HepG2 (cell line): ENCODE results near the gene LRFN2.

Experiments
- EP300 ChIP-seq, 3 experiments: sonication (generic) in 1 of 3; formaldehyde crosslinking in 1 of 3; IDR thresholded peaks; 2 replicates each; pipeline versions ENCODE4 v1.5.1 to v1.6.1; 2011 to 2020; ENCODE audit warnings: low read depth in 2 of 3, low read length in 2 of 3, borderline replicate concordance in 1 of 3, improper control_type of control experiment in 1 of 3, mild to moderate bottlenecking in 1 of 3, missing genetic modification reagents in 1 of 3, moderate library complexity in 1 of 3
- HDAC6 ChIP-seq: fragments of 200-600 bp; sonication (generic); IDR thresholded peaks from 2 replicates; pipeline ENCODE4 v1.7.0; 2017; ENCODE audit warnings: mild to moderate bottlenecking, antibody characterized with exemption, low read length, low read depth
- TF ChIP-seq, protein P1 (sequence below): sonication (generic); formaldehyde crosslinking; IDR thresholded peaks from 2 replicates; pipeline ENCODE4 v1.4.0; 2020; ENCODE audit warnings: missing genetic modification reagents

DNA sequence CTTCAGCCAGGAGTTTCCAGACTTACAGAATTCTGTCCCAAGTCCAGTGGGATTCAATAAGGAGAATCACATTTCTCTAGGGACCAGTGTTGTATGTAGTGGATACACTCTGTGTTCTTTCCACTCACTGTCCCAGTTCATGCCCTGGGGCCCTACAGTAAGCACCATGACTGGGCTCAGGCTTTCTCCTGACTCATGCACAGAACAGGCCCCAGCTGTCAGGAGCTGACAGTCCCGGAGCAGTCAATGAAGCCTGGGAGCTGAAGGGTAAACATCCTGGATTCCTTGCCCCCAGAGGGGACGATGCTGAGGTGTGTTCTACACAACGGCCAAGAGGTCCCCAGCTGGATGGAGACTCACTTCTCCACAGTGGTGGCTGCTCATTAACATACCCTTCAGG lies 40.2 kb upstream of the LRFN2 start:
- no peak for TF ChIP-seq EP300 (IDR thresholded peaks at IDR 0.05; ENCODE audit: low read depth in 2 of 2, low read length in 2 of 2)
- no peak for TF ChIP-seq EP300 (CRISPR knock-in tag; IDR thresholded peaks at IDR 0.05; ENCODE audit: borderline replicate concordance)
- TF ChIP-seq, protein P1, sequence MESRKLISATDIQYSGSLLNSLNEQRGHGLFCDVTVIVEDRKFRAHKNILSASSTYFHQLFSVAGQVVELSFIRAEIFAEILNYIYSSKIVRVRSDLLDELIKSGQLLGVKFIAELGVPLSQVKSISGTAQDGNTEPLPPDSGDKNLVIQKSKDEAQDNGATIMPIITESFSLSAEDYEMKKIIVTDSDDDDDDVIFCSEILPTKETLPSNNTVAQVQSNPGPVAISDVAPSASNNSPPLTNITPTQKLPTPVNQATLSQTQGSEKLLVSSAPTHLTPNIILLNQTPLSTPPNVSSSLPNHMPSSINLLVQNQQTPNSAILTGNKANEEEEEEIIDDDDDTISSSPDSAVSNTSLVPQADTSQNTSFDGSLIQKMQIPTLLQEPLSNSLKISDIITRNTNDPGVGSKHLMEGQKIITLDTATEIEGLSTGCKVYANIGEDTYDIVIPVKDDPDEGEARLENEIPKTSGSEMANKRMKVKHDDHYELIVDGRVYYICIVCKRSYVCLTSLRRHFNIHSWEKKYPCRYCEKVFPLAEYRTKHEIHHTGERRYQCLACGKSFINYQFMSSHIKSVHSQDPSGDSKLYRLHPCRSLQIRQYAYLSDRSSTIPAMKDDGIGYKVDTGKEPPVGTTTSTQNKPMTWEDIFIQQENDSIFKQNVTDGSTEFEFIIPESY (CRISPR knock-in tag) = no peak
- TF ChIP-seq HDAC6 = no peak
